SK-N-SH treated with all-trans-retinoic acid at 6 μM for 48 hours (cell line): ENCODE data around the gene TEX44.

ENCODE experiments used
- ATAC-seq: fragments of 200-7000 bp; cut with Tn5 transposase; 3 replicates; pipeline ENCODE4 v1.9.1; 2020; ENCODE audit warnings: mild to moderate bottlenecking, moderate library complexity
- ARNTL ChIP-seq: fragments of 450-650 bp; formaldehyde crosslinking; IDR thresholded peaks from 2 replicates; pipeline ENCODE4 v1.5.0; 2020; ENCODE audit warnings: low read depth, mild to moderate bottlenecking, moderate library complexity, borderline replicate concordance
- BACH2 ChIP-seq: fragments of 250-450 bp; sonication (Bioruptor Pico); IDR thresholded peaks from 2 replicates; pipeline ENCODE4 v1.9.0; 2021; ENCODE audit warnings: mild to moderate bottlenecking, borderline replicate concordance
- CREB5 ChIP-seq: fragments of 250-450 bp; sonication (Bioruptor Pico); IDR thresholded peaks from 2 replicates; pipeline ENCODE4 v1.5.1; 2020; ENCODE audit warnings: low read depth, mild to moderate bottlenecking, moderate library complexity
- CSDC2 ChIP-seq: fragments of 250-450 bp; sonication (Bioruptor Pico); IDR thresholded peaks from 2 replicates; pipeline ENCODE4 v1.5.0; 2020; ENCODE audit warnings: mild to moderate bottlenecking, moderate library complexity
- CSRNP3 ChIP-seq: fragments of 250-450 bp; sonication (Bioruptor Pico); IDR thresholded peaks from 2 replicates; pipeline ENCODE4 v1.5.1; 2021; ENCODE audit warnings: mild to moderate bottlenecking, moderate library complexity
- ESRRG ChIP-seq: fragments of 250-450 bp; sonication (Bioruptor Pico); IDR thresholded peaks from 2 replicates; pipeline ENCODE4 v1.6.1; 2021; ENCODE audit warnings: mild to moderate bottlenecking
- ISL1 ChIP-seq: fragments of 250-450 bp; sonication (Bioruptor Pico); IDR thresholded peaks from 2 replicates; pipeline ENCODE4 v2.1.2; 2022; ENCODE audit warnings: mild to moderate bottlenecking, moderate library complexity
- OSR1 ChIP-seq: fragments of 250-450 bp; sonication (Bioruptor Pico); IDR thresholded peaks from 2 replicates; pipeline ENCODE4 v1.8.0; 2022; ENCODE audit warnings: moderate library complexity, mild to moderate bottlenecking, inconsistent platforms
- PATZ1 ChIP-seq: fragments of 250-450 bp; sonication (Bioruptor Pico); IDR thresholded peaks from 2 replicates; pipeline ENCODE4 v1.8.0; 2020; ENCODE audit warnings: mild to moderate bottlenecking, moderate library complexity, borderline replicate concordance
- POU6F1 ChIP-seq: fragments of 250-450 bp; sonication (Bioruptor Pico); IDR thresholded peaks from 2 replicates; pipeline ENCODE4 v1.8.0; 2021; ENCODE audit warnings: low read depth, mild to moderate bottlenecking, moderate library complexity, borderline replicate concordance
- PPARA ChIP-seq: fragments of 250-450 bp; sonication (Bioruptor Pico); IDR thresholded peaks from 2 replicates; pipeline ENCODE4 v1.5.0; 2020; ENCODE audit warnings: mild to moderate bottlenecking, borderline replicate concordance
- SNAI2 ChIP-seq: fragments of 250-450 bp; sonication (Bioruptor Pico); IDR thresholded peaks from 2 replicates; pipeline ENCODE4 v1.5.0; 2020; ENCODE audit warnings: mild to moderate bottlenecking, moderate library complexity
- TCF4 ChIP-seq: fragments of 250-450 bp; sonication (Bioruptor Pico); IDR thresholded peaks from 2 replicates; pipeline ENCODE4 v1.8.0; 2021; ENCODE audit warnings: mild to moderate bottlenecking, moderate library complexity, borderline replicate concordance
- TOX ChIP-seq: fragments of 250-450 bp; sonication (Bioruptor Pico); IDR thresholded peaks from 2 replicates; pipeline ENCODE4 v1.8.0; 2021; ENCODE audit warnings: mild to moderate bottlenecking, moderate library complexity, borderline replicate concordance
- TSHZ2 ChIP-seq: fragments of 250-450 bp; sonication (Bioruptor Pico); IDR thresholded peaks from 2 replicates; pipeline ENCODE4 v1.5.0; 2020; ENCODE audit warnings: mild to moderate bottlenecking, moderate library complexity
- ZFP30 ChIP-seq: fragments of 450-650 bp; formaldehyde crosslinking; IDR thresholded peaks from 2 replicates; pipeline ENCODE4 v1.5.0; 2022; ENCODE audit warnings: mild to moderate bottlenecking, moderate library complexity
- ZNF565 ChIP-seq: fragments of 450-650 bp; formaldehyde crosslinking; conservative IDR thresholded peaks from 2 replicates; pipeline ENCODE4 v1.5.0; 2020; ENCODE audit warnings: low read depth, mild to moderate bottlenecking, moderate library complexity
- ZNF70 ChIP-seq: fragments of 450-650 bp; formaldehyde crosslinking; IDR thresholded peaks from 2 replicates; pipeline ENCODE4 v1.5.0; 2020; ENCODE audit warnings: mild to moderate bottlenecking, moderate library complexity
- ZNF8 ChIP-seq: fragments of 450-650 bp; formaldehyde crosslinking; IDR thresholded peaks from 2 replicates; pipeline ENCODE4 v1.5.0; 2020; ENCODE audit warnings: mild to moderate bottlenecking, moderate library complexity

TEX44 gene

GRCh38 chr2:231589656-231590055, 3.0 kb upstream of the TEX44 start:
- ATAC-seq, result no peak
- no peak for TF ChIP-seq OSR1 (CRISPR knock-in tag)
- no peak for TF ChIP-seq CSRNP3 (CRISPR knock-in tag)
- TF ChIP-seq ZNF70 (CRISPR knock-in tag), result no peak
- no peak for TF ChIP-seq TCF4
- no peak for TF ChIP-seq ZNF565

- TF ChIP-seq TOX (CRISPR knock-in tag), result no peak
- TF ChIP-seq OSR1 (CRISPR knock-in tag), result no peak
- no peak for TF ChIP-seq ZNF565
- no peak for TF ChIP-seq ZFP30 (CRISPR knock-in tag)
- TF ChIP-seq ESRRG (CRISPR knock-in tag), result no peak
- TF ChIP-seq BACH2 (CRISPR knock-in tag), result no peak
- TF ChIP-seq POU6F1, result no peak
- TF ChIP-seq, all 23 proteins: peak for 0
- ATAC-seq, result no peak
These were observed 2.0 kb upstream of the TEX44 start for GRCh38 chr2:231590614-231591013.

- ATAC-seq, result no peak; the same call in 2 of the 3 replicates
- no peak for TF ChIP-seq OSR1 (CRISPR knock-in tag)
- TF ChIP-seq CREB5 (CRISPR knock-in tag), result no peak
- TF ChIP-seq TSHZ2, result no peak
- TF ChIP-seq PATZ1 (CRISPR knock-in tag), result no peak
- TF ChIP-seq CSDC2 (CRISPR knock-in tag), result no peak
- no peak for TF ChIP-seq ZNF565
- no peak for TF ChIP-seq ZNF8 (CRISPR knock-in tag)
- TF ChIP-seq ISL1 (CRISPR knock-in tag), result no peak
- TF ChIP-seq SNAI2 (CRISPR knock-in tag), result no peak
- TF ChIP-seq ZFP30 (CRISPR knock-in tag), result no peak
- TF ChIP-seq PPARA (CRISPR knock-in tag), result no peak
- TF ChIP-seq ARNTL (CRISPR knock-in tag), result no peak
These were observed 1.0 kb downstream of the TEX44 start for GRCh38 chr2:231593666-231594065.

- TF ChIP-seq ZNF565 (no peak), ISL1 (CRISPR knock-in tag) (no peak), TCF4 (no peak), ARNTL (CRISPR knock-in tag) (no peak)
- ATAC-seq, result peak; percentile 17; the same call in 2 of the 3 replicates
These were observed 4.4 kb downstream of the TEX44 start for GRCh38 chr2:231597014-231597611.
